Activated CD4-positive, alpha-beta T cell treated with anti-CD3 and anti-CD28 coated beads, Interleukin-2, amount 50 U/mL, for 48 hours (primary cell): ENCODE measurements around the gene MYL3.
"Not testable (repeated sequence)": the region's sequence is repeated elsewhere in the genome, so short reads cannot be mapped to it uniquely, and the experiment has no call there.

Experiments used
- DNase-seq, 2 experiments: peaks; one replicate each; pipeline ENCODE4 v3.0.0-alpha.2; 2020

The MYL3 gene

DNA sequence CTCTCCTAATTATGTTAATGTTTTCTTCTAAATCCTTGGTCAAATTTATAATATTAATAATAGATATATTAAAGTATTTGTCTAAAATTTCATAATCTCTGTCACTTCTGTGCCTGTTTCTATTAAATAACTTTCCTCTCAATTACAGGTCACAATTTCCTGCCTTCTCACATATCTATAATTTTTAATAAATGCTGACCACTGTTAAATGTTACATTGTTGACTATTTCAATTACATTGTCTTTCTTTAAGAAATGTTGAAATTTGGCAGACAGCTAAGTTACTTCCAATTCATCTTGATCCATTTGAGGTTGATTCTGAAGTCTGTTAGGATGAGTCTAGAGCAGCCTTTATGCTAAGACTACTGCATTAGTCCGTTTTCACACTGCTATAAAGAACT lies 41.7 kb downstream of the MYL3 start:
- DNase-seq, result no peak

DNA sequence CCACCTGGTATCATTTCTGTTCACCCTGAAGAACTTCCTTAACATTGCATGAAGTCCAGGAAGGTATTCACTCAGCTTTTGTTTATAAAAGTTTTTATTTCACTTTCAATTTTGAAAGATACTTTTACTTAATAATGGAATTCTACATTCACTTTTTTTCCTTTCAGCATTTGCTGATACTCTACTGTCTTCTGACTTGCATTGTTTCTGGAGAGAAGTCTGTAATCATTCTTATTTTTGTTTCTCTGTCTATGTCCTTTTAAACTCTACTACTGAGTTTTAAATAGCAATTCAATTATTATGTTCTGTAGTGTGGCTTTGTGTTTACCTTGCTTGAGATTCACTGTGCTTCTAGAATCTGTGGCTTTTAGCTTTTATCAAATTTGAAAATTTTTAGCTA lies 42.4 kb downstream of the MYL3 start:
- no peak for DNase-seq

DNA sequence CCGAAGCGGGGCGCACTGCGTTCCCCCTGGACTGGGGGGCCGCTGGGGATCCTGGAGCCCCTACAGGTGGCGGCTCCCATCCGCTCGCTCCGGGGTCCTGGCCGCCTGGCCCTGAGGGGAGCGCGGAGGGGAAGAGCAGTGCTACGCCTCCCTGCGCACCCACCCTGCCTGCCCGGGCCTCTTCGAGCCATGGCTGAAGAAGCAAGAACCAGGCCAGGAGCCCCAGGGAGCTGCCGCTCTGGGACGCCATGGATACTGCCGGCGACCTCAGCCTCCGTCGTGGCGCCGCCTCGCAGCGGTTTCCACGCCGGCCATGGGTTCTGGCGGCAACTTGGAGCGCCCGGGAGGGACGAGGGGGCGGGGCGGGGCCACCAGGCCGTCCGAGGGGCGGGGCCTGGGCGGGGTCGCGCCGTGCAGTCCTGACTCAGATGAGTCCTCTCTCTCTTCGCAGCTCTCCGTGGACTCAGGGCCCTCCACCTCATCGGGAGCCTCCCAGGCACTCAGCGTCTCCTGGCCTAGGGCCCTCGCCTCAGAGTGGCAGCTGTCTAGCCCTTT lies 50.9 kb downstream of the MYL3 start:
- DNase-seq, result peak; percentile 82 to 84

DNA sequence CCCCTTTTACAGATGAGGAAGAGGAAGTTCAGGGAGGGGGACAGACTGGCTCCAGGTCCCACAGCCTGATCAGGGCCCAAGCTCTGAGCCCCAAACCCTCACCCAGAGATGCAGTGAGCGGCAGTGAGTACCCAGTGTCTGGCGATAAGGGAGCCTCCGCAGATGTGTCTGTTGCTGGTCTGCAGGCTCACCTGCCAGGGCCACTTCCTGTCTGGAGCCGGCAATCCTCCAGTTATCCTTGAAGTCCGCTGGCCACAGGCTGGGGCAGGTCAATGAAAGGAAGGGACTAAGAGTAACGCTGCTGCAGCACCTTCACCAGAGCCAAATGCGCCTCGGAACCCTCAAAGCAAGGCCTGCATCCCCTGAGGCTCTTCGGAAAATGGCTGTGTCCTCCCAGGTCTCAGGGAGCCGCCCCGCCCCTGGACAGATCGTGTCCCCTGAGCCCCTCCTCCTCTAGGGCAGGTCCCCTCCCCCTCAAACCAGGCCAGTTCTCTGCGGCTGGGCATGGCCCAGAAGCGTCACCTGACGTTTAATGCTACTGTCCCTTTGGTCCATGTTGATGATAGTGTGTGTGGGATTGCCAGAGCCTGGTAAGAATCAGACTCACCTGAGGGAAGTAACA lies 51.5 kb downstream of the MYL3 start:
- no peak for DNase-seq

DNA sequence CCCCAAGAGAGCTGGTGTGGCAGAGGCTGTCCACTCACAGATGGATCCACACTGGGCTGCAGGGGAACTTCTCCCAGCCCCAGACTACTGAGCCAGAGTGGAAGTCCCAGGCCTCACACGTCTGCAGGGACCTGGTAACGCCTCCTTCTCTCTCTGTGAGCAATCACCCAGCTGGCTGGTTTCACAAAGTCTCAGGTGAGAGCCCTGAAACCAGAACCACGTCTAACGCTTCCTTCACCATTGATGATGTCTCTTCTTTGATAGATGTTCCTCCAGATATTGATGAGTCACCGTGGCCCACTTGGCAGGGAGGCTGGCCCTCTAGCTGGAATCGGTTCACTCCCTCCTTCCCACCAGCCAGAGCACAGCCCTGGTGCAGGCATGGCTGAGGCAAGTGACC lies 54.5 kb downstream of the MYL3 start:
- not testable (repeated sequence) for DNase-seq
